Mesangial cell (primary cell): Measurements from ENCODE around the gene RBP3. TPM values are rescaled to one million over a fixed set of nuclear protein-coding genes. Genes with fewer than 3 reads are reported as not detected.

Source experiments
- total RNA-seq: library from RNA; depleted of rRNA; stranded (reverse); fragments of >200 nt; gene quantifications from 2 replicates; pipeline ENCODE4 v1.2.3, GENCODE V29; 2015

The RBP3 gene
- not detected in 2 replicates for total RNA-seq

GRCh38 chr10:47348138-47348651 lies at the start of gene RBP3:
TSS of gene RBP3 (plus strand) at chr10:47348363. CDS start at chr10:47348485, 122 bp downstream.

GRCh38 chr10:47299611-47300428 lies 48.3 kb upstream of the RBP3 start, which contains the start of gene GDF10:
TSS of gene GDF10 (plus strand) at chr10:47300197. CDS start at chr10:47300652, 455 bp downstream.

GRCh38 chr10:47322300-47323061 lies 25.7 kb upstream of the RBP3 start, which contains the start of gene GDF2:
TSS of gene GDF2 (plus strand) at chr10:47322454. CDS start at chr10:47322669, 215 bp downstream.

GRCh38 chr10:47384148-47384921 lies 36.2 kb downstream of the RBP3 start, which contains the start of gene ZNF488:
TSS of gene ZNF488 (minus strand) at chr10:47384293. CDS start at chr10:47368829, 15,464 bp downstream.

Other genes starting within 250 kb of the RBP3 start
- gene GDF10, start 48.2 kb upstream of the RBP3 start, total RNA-seq, result 0.13 TPM in 1 of 2 replicates, not detected in the other
- gene GDF2, start 25.9 kb upstream of the RBP3 start, total RNA-seq, result not detected in 2 replicates
- 0.25 and 1.1 TPM in 2 replicates for gene ZNF488, start 35.9 kb downstream of the RBP3 start, total RNA-seq
- gene ANXA8, start 135.8 kb downstream of the RBP3 start, total RNA-seq, result 2.8 and 7.4 TPM in 2 replicates
- gene FAM25G, start 143.3 kb downstream of the RBP3 start, total RNA-seq, result not detected in 2 replicates
- gene AGAP9, start 175.3 kb downstream of the RBP3 start, total RNA-seq, result 0.63 and 2.1 TPM in 2 replicates